T-helper 1 cell treated with Interleukin-12 subunit alpha and Interleukin-12 subunit beta and Interleukin-4 antibody, amounts not matched to agents 30 μg/mL and 1 μg/mL, for 36 hours (primary cell): Measurements from ENCODE around the gene LCLAT1.
"Not testable (repeated sequence)": the region's sequence is repeated elsewhere in the genome, so short reads cannot be mapped to it uniquely, and the experiment has no call there.

Experiments used
- H3K27ac Mint-ChIP-seq: one replicate; pipeline ENCODE4 v1.8.0; 2021; ENCODE audit warnings: mild to moderate bottlenecking, mixed read lengths
- H3K27me3 Mint-ChIP-seq: one replicate; pipeline ENCODE4 v1.8.0; 2021; ENCODE audit warnings: low read depth, mixed read lengths
- H3K36me3 Mint-ChIP-seq: one replicate; pipeline ENCODE4 v1.8.0; 2021; ENCODE audit warnings: low read depth, mixed read lengths
- H3K4me1 Mint-ChIP-seq: one replicate; pipeline ENCODE4 v1.8.0; 2021; ENCODE audit warnings: low read depth, mixed read lengths
- H3K4me3 Mint-ChIP-seq: one replicate; pipeline ENCODE4 v1.8.0; 2021; ENCODE audit warnings: mild to moderate bottlenecking, moderate library complexity, mixed read lengths
- H3K9me3 Mint-ChIP-seq: one replicate; pipeline ENCODE4 v1.8.0; 2021; ENCODE audit warnings: mixed read lengths

Gene LCLAT1

DNA sequence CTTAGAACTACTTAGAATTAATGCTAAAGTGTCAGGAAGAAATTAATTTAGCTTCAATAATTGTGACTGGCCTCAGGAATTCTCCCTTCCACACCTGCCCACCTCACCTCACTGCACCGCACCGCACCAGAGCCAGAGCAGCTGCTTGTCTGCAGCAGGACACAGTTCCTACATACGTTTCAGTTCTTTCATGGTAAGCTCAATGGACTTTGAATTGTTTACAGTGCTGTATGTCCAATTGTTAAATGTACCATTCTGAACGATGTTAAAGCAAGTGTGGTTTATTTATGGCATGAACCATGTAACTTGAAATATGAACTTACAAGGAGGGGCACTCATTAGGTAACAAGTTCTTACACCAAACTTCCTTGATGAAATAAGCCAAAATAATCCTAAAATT is 196.0 kb downstream of the LCLAT1 start:
- H3K9me3 Mint-ChIP-seq, H3K36me3 Mint-ChIP-seq, H3K4me3 Mint-ChIP-seq, H3K4me1 Mint-ChIP-seq, H3K27me3 Mint-ChIP-seq, H3K27ac Mint-ChIP-seq: not testable (repeated sequence)

DNA sequence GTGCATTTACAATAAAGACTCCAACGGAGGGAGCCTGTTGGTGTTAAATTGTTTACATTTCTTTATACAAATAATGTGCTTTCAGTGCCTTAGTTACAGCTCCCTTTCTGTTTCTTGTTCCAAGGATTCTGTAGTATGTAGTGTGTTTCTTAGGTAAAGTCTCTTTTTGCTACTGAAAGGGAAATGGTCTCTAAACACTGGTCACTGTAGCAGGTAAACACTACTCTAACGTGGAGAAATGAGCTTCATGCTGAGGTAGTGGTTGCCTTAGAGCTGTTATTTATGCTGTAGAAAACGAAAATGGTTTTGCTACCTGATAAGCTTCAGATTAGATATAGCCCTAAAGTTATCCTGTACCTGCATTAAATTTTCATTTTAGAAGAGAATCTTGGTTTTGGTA is 196.6 kb downstream of the LCLAT1 start:
- H3K9me3 Mint-ChIP-seq, result no peaks in the 10 kb centered on the region
- H3K4me1 Mint-ChIP-seq, result no peaks in the 10 kb centered on the region
- H3K36me3 Mint-ChIP-seq, result peaks cover 9% of the 10 kb centered on the region
- no peaks in the 10 kb centered on the region for H3K27me3 Mint-ChIP-seq
- H3K27ac Mint-ChIP-seq, result no peak overlapping the region
- H3K4me3 Mint-ChIP-seq, result no peak overlapping the region

DNA sequence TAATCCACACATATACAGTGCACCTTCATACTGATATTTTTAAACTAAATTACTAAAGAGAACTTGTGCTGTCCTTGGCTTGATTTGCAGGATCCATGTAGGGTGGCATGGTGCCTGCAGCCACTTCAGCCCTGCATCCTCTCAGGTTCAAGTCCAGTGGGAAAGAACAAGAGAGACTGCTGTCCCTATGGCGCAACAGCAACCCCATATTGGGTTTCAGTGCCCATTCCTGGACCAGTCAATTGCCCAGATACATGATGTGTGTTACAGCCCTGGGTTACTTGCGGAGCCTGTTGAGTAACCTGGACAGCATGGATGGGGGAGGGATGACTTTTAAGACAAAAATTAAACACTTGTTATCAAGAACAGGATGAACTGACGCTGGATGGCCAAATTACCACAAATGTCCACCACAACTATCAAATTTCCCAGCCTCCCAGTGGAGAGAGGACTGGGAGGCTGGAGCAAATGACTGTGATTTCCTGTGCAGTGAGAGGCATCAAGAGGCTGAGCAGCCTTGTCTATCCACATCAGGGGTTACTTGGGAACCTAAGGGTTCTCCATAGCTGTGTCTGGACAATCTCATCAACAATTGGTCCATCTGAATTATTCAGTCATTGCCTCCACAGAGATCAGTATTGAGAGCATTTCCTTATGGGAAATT is 198.2 kb downstream of the LCLAT1 start:
- Mint-ChIP-seq H3K27ac (no peak overlapping the region), H3K4me3 (no peak overlapping the region), H3K4me1 (no peaks in the 10 kb centered on the region), H3K9me3 (no peaks in the 10 kb centered on the region), H3K36me3 (peaks cover 6% of the 10 kb centered on the region), H3K27me3 (no peaks in the 10 kb centered on the region)

DNA sequence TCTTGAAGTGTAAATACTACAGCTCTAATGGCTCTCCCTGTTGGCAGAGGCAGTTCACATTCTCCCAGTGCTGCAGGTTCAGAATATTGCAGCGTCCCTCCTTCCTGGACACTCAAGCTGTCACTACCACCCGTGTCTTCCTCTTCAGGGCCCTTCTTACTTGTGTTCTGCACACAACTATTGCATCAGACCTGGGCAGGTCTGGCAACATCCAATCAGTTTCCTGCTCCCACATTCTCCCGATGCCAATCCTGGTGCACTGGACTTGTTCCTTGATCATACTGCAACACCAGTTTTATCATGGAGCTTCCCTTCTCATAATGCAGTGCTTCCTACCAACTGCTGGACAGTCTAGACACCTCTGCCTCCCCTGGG is 198.7 kb downstream of the LCLAT1 start:
- Mint-ChIP-seq H3K9me3 (no peaks in the 10 kb centered on the region), H3K27me3 (no peaks in the 10 kb centered on the region), H3K4me3 (no peak overlapping the region), H3K4me1 (no peaks in the 10 kb centered on the region), H3K27ac (no peak overlapping the region), H3K36me3 (peaks cover 3% of the 10 kb centered on the region)

DNA sequence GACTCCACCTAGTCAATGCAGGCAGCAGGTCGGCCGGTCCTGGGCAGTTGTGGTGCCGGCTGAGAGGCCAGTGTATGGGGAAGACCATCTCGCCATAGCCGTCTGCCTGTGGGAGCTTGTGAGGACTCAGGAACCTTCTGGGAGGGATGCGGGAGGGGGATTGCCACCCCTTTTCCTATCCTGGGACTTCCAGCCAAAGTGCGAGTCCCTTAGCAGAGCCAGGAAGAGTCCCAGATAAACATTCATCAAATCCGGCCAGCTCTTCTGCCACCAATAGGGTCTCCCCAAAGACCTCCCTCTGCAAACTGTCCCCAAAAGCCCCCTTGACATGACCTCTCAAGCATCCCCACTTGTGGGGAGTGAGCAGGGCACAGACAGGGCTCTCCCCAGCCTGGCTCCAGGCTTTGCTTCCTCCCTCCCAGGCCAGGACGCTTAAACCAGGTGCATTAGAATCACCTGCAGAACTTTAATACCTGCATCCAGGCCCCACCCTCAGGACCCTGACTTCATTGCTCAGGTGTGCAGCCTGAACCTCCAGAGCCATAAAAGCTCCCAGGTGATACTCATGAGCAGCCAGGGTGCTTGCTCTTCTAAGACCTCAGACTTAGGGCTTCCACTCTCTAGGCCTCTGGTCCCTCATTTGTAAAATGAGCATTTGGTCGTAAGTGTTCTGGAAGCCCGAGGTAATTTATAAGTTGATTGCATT is 200.9 kb downstream of the LCLAT1 start:
- Mint-ChIP-seq H3K9me3 (no peaks in the 10 kb centered on the region), H3K4me1 (no peaks in the 10 kb centered on the region), H3K27me3 (peaks cover 6% of the 10 kb centered on the region), H3K36me3 (no peaks in the 10 kb centered on the region), H3K4me3 (no peak overlapping the region), H3K27ac (no peak overlapping the region)

DNA sequence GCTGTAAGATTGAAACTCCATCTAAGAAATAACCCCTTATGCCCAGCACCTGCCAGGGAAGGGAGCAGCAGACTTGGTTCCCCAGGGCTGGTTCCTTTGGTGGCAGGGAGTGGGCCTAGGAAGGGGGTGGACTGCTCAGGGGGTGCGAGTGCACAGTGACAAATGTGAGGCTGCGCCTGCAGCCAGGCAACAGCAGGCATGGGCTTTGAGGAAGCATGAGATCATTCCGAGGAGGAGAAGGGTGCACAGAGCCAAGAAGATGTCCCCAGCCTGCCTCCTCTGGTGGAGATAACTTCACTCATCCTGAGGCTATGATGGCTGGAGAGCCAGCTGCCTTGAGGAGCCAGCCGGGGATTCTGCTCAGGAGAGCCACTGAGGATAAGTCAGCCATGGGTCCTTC is 202.2 kb downstream of the LCLAT1 start:
- Mint-ChIP-seq H3K36me3 (no peaks in the 10 kb centered on the region), H3K9me3 (no peaks in the 10 kb centered on the region), H3K4me3 (no peak overlapping the region), H3K4me1 (no peaks in the 10 kb centered on the region), H3K27ac (no peak overlapping the region), H3K27me3 (peaks cover 6% of the 10 kb centered on the region)

DNA sequence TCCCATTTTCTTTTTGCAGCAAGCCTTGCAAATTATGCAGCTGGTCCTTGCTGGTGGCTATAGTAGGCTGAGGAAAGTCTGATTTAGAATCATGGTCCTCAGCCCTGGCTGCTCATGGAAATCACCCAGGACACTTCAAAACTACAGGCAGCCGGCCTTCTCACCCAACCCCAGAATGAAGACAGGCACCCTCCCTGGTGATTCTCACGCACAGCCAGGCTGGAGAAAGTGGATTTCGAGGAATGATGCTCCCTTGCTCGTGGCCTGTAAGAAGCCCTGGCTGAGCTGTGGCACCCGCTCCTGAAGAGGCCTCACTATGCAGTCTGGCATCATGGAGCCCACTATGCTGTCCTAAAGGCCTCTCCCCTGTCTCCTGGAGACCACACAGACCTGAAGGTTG is 202.8 kb downstream of the LCLAT1 start:
- no peaks in the 10 kb centered on the region for H3K4me1 Mint-ChIP-seq
- no peaks in the 10 kb centered on the region for H3K36me3 Mint-ChIP-seq
- no peak overlapping the region for H3K27ac Mint-ChIP-seq
- H3K4me3 Mint-ChIP-seq, result no peak overlapping the region
- peaks cover 6% of the 10 kb centered on the region for H3K27me3 Mint-ChIP-seq
- no peaks in the 10 kb centered on the region for H3K9me3 Mint-ChIP-seq

DNA sequence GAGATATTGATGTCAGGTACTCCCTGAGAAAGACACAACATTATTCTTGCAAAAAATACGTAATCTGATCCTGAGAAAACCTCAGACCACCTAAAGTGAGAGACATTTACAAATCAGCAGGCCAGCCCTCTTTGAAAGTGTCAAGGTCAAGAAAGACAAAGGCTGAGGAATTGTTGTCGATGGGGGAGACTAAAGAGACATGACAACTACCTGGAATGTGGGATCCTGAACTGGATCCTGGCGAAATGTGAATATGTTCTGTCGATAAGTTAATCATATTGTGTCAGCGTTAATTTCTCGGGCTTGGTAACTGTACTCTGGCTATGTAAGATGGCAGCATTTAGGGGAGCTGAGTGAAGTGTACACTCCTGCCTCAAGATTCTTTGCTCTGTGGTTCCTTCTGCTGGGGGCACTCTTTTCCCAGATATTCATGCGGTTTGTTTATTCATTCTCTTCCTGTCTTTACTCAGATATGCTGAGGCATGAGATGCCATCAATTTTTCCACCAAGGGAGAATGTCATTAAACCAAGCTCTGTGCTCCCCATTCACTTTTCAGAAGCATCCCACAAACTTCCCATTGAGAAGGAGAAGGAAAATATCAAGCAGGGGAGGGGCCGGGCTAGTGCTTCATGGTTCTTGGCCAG is 205.3 kb downstream of the LCLAT1 start:
- Mint-ChIP-seq H3K4me1 (no peaks in the 10 kb centered on the region), H3K9me3 (no peaks in the 10 kb centered on the region), H3K36me3 (no peaks in the 10 kb centered on the region), H3K4me3 (no peak overlapping the region), H3K27ac (no peak overlapping the region), H3K27me3 (peaks cover 6% of the 10 kb centered on the region)

DNA sequence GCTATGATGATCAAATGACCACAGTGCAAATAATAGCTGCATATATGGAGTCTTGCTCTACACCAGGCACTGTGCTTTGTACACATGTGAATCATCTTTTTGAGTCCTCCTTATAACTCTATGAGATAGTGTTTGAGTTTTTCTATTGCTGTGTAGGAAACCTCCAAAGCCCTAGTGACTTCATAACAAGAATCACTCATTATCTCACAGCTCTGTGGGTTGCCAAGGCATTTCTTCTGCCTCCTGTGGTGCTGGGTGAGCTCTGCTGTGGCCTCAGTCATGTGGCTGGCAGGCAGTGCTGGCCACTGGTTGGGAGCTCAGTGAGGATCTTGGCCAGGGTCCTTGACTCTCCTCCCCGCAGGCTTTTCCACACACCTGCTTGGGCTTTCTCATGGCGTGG is 206.8 kb downstream of the LCLAT1 start:
- no peaks in the 10 kb centered on the region for H3K9me3 Mint-ChIP-seq
- H3K36me3 Mint-ChIP-seq, result no peaks in the 10 kb centered on the region
- no peaks in the 10 kb centered on the region for H3K4me1 Mint-ChIP-seq
- no peak overlapping the region for H3K4me3 Mint-ChIP-seq
- no peak overlapping the region for H3K27ac Mint-ChIP-seq
- H3K27me3 Mint-ChIP-seq, result peaks cover 6% of the 10 kb centered on the region

DNA sequence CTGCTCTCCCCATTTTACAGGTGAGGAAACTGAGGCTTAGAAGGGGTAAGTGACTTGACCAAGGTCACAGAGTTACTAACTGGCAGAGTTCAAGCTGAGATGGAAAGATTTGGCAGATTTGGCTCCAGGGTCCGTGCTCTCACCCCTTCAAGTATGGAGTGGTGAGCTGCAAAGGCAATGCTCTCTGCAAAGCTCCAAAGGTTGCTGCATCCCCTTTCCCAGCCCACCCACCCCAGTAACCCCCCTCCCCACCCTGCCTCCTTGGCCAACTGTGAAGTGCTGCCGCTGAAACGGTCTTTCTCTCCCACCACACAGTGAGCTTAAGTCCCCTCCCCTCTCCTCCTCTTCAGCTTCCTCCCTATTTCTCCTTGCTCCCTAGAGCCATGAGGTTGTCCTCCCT is 207.4 kb downstream of the LCLAT1 start:
- Mint-ChIP-seq H3K27ac (no peak overlapping the region), H3K9me3 (no peaks in the 10 kb centered on the region)

DNA sequence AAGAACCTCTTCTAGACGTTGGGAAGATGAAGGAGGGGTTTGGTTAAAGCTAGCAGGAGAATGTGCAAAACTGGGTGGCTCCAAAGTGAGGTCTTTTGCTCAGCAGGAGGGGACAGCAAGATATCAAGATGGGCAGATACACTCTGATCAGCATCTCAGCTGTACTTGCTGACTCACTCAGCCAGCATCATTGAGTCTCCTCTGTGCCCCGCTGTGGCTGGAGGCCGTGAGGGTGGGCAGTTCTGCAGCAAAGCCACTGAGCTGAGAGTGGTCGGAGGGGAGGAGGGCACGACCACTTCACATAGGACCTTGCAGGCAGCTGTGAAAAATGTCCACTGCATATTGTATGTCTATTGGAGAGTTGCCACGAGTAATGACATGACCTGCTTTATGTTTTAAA is 208.2 kb downstream of the LCLAT1 start:
- Mint-ChIP-seq H3K4me3 (no peak overlapping the region), H3K36me3 (no peaks in the 10 kb centered on the region), H3K9me3 (no peaks in the 10 kb centered on the region), H3K4me1 (no peaks in the 10 kb centered on the region), H3K27me3 (peaks cover 6% of the 10 kb centered on the region), H3K27ac (no peak overlapping the region)

More for the DNA sequence above, 207.4 kb downstream of the LCLAT1 start:
- H3K4me1 Mint-ChIP-seq, result no peaks in the 10 kb centered on the region
- H3K4me3 Mint-ChIP-seq, result no peak overlapping the region
- H3K27me3 Mint-ChIP-seq, result peaks cover 6% of the 10 kb centered on the region
- H3K36me3 Mint-ChIP-seq, result no peaks in the 10 kb centered on the region

DNA sequence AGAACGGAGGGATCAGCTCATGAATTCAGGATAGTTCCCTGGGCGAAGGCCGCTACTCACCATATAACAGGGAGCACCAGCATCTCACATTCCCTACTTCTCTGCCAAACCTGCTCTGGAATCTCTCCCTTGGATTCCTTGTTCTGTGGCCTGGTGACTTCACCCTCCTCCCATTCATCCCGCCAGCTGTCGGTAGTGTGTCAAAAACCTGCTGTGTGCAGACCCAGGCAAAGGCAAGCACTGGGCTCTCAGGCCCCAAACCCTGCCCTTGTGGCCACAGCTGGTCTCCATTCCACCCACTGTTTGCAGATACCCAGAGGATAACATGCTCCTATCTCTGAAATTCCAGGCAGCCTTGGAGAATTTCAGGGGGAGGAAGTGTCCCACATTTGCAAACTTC is 208.6 kb downstream of the LCLAT1 start:
- Mint-ChIP-seq H3K9me3 (no peaks in the 10 kb centered on the region), H3K27ac (no peak overlapping the region), H3K27me3 (peaks cover 6% of the 10 kb centered on the region), H3K4me1 (no peaks in the 10 kb centered on the region), H3K36me3 (no peaks in the 10 kb centered on the region), H3K4me3 (no peak overlapping the region)

DNA sequence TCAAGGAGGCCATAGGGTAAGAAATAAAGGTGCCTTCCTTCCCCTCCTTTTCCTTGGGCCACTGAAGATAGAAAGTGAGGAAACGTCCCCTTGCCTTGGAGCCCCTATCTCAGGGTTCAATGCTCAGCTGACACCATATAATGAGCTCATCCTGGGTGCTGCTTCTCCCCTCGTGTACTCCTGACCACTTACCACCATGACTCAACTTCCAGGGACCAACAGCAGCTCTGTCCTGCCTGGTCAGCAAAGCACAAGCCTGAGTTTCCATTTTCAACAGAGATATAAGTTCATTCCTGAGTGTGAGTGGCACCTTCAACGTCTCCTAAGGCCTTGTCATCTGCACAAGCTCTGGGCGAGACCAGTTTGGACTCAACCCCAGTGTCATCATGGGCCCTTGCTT is 209.0 kb downstream of the LCLAT1 start:
- Mint-ChIP-seq H3K27me3 (peaks cover 6% of the 10 kb centered on the region), H3K9me3 (no peaks in the 10 kb centered on the region), H3K27ac (no peak overlapping the region), H3K4me1 (no peaks in the 10 kb centered on the region), H3K36me3 (no peaks in the 10 kb centered on the region), H3K4me3 (no peak overlapping the region)

DNA sequence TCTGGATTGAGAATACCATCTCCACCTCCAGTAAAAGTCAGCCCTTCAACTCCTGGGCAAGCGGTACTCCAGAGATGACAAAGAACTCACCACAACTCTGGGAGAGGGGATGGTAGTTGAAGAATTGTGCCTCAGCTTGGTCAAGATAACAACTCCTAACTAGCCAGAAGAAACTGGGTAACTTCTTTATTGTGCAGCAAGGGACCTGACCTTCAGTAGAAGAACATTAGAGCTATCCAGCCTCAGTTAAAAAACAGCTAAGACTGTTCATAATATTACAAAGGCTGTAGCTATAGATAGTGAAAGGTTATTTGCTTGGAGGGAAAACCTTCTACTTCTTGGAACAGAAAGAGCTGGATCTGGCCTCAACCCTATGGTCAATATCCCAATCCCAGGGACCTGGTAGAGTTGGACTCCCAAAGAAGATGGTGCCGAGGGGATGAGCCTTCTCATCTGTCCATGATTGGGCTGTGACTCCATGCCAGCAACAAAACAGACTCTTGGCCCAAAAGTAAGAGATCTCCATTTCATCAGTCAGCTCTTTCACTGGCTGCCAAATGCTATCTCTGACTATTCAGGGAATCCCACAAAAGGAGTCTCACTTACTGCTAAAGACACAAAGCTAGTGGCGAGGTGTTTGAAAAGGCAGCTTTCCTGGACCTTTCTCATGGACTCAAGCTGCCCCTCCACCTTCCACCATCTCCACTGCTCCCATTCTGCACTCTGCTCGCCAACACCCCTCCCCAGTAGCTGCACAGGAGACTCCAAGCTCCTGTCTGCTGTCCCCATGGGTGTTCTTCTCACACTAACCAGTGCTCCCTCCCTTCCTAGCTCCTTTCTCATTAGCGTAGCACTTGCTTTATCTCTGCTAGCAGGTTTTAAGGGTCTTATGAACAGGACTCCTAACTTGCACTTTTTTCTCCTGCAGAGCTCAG is 214.4 kb downstream of the LCLAT1 start:
- Mint-ChIP-seq H3K36me3 (no peaks in the 10 kb centered on the region), H3K4me1 (no peaks in the 10 kb centered on the region), H3K27ac (no peak overlapping the region), H3K4me3 (no peak overlapping the region), H3K27me3 (no peaks in the 10 kb centered on the region), H3K9me3 (no peaks in the 10 kb centered on the region)
